Vagina (tissue), 2 donors: ENCODE measurements around the gene KAZN.

Experiments used
- POLR2A ChIP-seq, 2 donors: fragments of 450-650 bp; IDR thresholded peaks; one replicate each; pipeline ENCODE4 v1.6.1; 2017; ENCODE audit warnings: antibody characterized with exemption in 2 of 2, mild to moderate bottlenecking in 2 of 2, moderate library complexity in 2 of 2
- TF ChIP-seq, protein P1 (sequence below), 3 experiments: fragments of 450-650 bp in 2 of 3; fragments of 200-600 bp in 1 of 3; sonication (generic) in 1 of 3; IDR thresholded peaks; one replicate each; pipeline ENCODE4 v1.5.1; 2017 to 2019; ENCODE audit warnings: antibody characterized with exemption in 3 of 3, mild to moderate bottlenecking in 2 of 3, moderate library complexity in 2 of 3

DNA sequence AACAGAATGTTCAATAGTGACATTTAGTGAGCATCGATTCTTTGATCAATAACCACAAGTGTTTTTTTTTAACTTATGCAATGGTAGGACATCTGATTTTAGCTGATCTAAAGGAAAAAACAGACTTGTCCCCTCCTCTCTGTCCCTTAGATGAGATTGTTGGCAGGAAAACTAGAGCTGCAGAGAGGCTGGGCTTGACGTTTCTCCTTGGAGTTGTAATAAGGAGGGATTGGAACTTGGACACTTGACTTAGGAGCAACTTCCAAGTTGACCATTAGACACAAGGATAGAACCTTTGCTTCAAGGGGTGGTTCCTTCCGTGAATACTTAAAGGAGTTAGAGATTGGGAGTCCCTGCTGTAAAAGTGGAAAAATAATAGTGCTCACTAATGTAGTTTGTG is 49.9 kb downstream of the KAZN start:
- TF ChIP-seq POLR2A (IDR thresholded peaks at IDR 0.05), result no peak
- TF ChIP-seq, protein P1, sequence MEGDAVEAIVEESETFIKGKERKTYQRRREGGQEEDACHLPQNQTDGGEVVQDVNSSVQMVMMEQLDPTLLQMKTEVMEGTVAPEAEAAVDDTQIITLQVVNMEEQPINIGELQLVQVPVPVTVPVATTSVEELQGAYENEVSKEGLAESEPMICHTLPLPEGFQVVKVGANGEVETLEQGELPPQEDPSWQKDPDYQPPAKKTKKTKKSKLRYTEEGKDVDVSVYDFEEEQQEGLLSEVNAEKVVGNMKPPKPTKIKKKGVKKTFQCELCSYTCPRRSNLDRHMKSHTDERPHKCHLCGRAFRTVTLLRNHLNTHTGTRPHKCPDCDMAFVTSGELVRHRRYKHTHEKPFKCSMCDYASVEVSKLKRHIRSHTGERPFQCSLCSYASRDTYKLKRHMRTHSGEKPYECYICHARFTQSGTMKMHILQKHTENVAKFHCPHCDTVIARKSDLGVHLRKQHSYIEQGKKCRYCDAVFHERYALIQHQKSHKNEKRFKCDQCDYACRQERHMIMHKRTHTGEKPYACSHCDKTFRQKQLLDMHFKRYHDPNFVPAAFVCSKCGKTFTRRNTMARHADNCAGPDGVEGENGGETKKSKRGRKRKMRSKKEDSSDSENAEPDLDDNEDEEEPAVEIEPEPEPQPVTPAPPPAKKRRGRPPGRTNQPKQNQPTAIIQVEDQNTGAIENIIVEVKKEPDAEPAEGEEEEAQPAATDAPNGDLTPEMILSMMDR (IDR thresholded peaks at IDR 0.05), result no peak
